HCT116 (cell line): Measurements from ENCODE around the gene ADGRA1. TPM values are rescaled to one million over a fixed set of nuclear protein-coding genes. Genes with fewer than 3 reads are reported as not detected.

ENCODE experiments used
- ATAC-seq: fragments of 200-7000 bp; cut with Tn5 transposase; 2 replicates; pipeline ENCODE4 v1.9.1; 2020; ENCODE audit warnings: mild to moderate bottlenecking, moderate library complexity
- BruUV-seq: library from RNA; stranded (reverse); fragments of 400-500 nt; replicated peaks from 2 replicates; lab custom pipeline; 2021; lab: Mats Ljungman, UMichigan
- CTCF ChIA-PET: fragments of 300-600 bp; sonication (Branson Sonifier 250); formaldehyde crosslinking; loops from one replicate; lab custom pipeline; 2021; ENCODE audit warnings: antibody characterized with exemption; lab: Charles Lee
- POLR2A ChIA-PET: fragments of 300-600, 350-600 bp; sonication (Branson Sonifier 250); formaldehyde crosslinking; loops from one replicate; lab custom pipeline; 2021; ENCODE audit warnings: antibody characterized with exemption; lab: Charles Lee
- RAD21 ChIA-PET, 2 experiments: fragments of 300-600 bp; sonication (Branson Sonifier 250); formaldehyde crosslinking; loops; one replicate each; lab custom pipeline; 2023; ENCODE audit warnings: low total read pairs in 2 of 2; ENCODE audit not compliant: uncharacterized antibody in 2 of 2, unreplicated experiment in 2 of 2, low non-redundant PET in 1 of 2; lab: Charles Lee
- DNase-seq: peaks from one replicate; pipeline ENCODE4 v3.0.0-alpha.2; 2010; ENCODE audit warnings: low read depth, low spot score
- H2AFZ ChIP-seq: fragments of 200-600 bp; shearing (Covaris generic), sonication (generic); 2 replicates; pipeline ENCODE4 v1.6.1; 2017; ENCODE audit warnings: low read depth, mixed run types, mixed read lengths, antibody characterized with exemption, low read length; ENCODE audit not compliant: poor library complexity, severe bottlenecking
- H3K27ac ChIP-seq: 2 replicates; pipeline ENCODE4 v1.5.1; 2012; ENCODE audit warnings: low read depth, low read length
- H3K27me3 ChIP-seq: fragments of 200-600 bp; sonication (generic); 2 replicates; pipeline ENCODE4 v1.6.1; 2016; ENCODE audit warnings: mixed run types, low read length, mixed read lengths; ENCODE audit not compliant: insufficient read depth
- H3K36me3 ChIP-seq, 2 experiments: fragments of 200-500 bp in 1 of 2; fragments of 200-600 bp in 1 of 2; sonication (Bioruptor generic) in 1 of 2; sonication (generic) in 1 of 2; 2 replicates each; pipeline versions ENCODE4 v1.5.1 to v1.6.1; 2014 to 2016; ENCODE audit warnings: low read length in 2 of 2, inconsistent platforms in 1 of 2, mixed read lengths in 1 of 2, mixed run types in 1 of 2; ENCODE audit not compliant: insufficient read depth in 2 of 2, control insufficient read depth in 1 of 2
- H3K4me1 ChIP-seq, 2 experiments: fragments of 200-600 bp in 1 of 2; sonication (generic) in 1 of 2; 2 replicates each; pipeline versions ENCODE4 v1.5.1 to v1.6.1; 2012 to 2017; ENCODE audit warnings: low read length in 2 of 2, inconsistent platforms in 1 of 2, mild to moderate bottlenecking in 1 of 2, mixed read lengths in 1 of 2, mixed run types in 1 of 2, moderate library complexity in 1 of 2; ENCODE audit not compliant: insufficient read depth in 2 of 2, control insufficient read depth in 1 of 2
- H3K4me2 ChIP-seq: fragments of 200-600 bp; sonication (generic); 2 replicates; pipeline ENCODE4 v1.6.1; 2017; ENCODE audit warnings: mixed run types, low read length, mixed read lengths
- H3K4me3 ChIP-seq, 2 experiments: fragments of 200-600 bp in 1 of 2; sonication (generic) in 1 of 2; replicated peaks in 1 of 2; 2 replicates each; pipeline ENCODE4 v1.5.1; 2011 to 2016; ENCODE audit warnings: low read length in 2 of 2, control low read depth in 1 of 2, low read depth in 1 of 2, mild to moderate bottlenecking in 1 of 2, mixed read lengths in 1 of 2, mixed run types in 1 of 2
- H3K79me2 ChIP-seq: fragments of 200-600 bp; sonication (generic); 2 replicates; pipeline ENCODE4 v1.6.1; 2017; ENCODE audit warnings: mild to moderate bottlenecking, mixed run types, low read length, moderate library complexity, mixed read lengths; ENCODE audit not compliant: insufficient read depth
- H3K9ac ChIP-seq: fragments of 200-600 bp; sonication (generic); 2 replicates; pipeline ENCODE4 v1.6.1; 2016; ENCODE audit warnings: low read length, mixed read lengths
- H3K9me2 ChIP-seq: fragments of 200-600 bp; sonication (generic), shearing (Covaris generic); 2 replicates; pipeline ENCODE4 v1.6.1; 2017; ENCODE audit warnings: mixed run types, mild to moderate bottlenecking, moderate library complexity; ENCODE audit not compliant: insufficient read depth
- H3K9me3 ChIP-seq, 2 experiments: fragments of 200-500 bp in 1 of 2; fragments of 200-600 bp in 1 of 2; sonication (Bioruptor generic) in 1 of 2; sonication (generic) in 1 of 2; 2 replicates each; pipeline ENCODE4 v1.6.1; 2014 to 2017; ENCODE audit warnings: low read length in 2 of 2, mixed read lengths in 2 of 2, inconsistent platforms in 1 of 2, low read depth in 1 of 2, mild to moderate bottlenecking in 1 of 2, mixed run types in 1 of 2, moderate library complexity in 1 of 2; ENCODE audit not compliant: control insufficient read depth in 1 of 2, insufficient read depth in 1 of 2
- H4K20me1 ChIP-seq: fragments of 200-600 bp; sonication (generic), shearing (Covaris generic); 2 replicates; pipeline ENCODE4 v1.6.1; 2017; ENCODE audit warnings: mixed run types, mild to moderate bottlenecking, moderate library complexity; ENCODE audit not compliant: insufficient read depth
- ATF3 ChIP-seq: IDR thresholded peaks from 2 replicates; pipeline ENCODE4 v1.6.1; 2012
- CBX3 ChIP-seq: IDR thresholded peaks from 2 replicates; pipeline ENCODE4 v1.6.1; 2012; ENCODE audit warnings: low read depth
- EGR1 ChIP-seq: IDR thresholded peaks from 2 replicates; pipeline ENCODE4 v1.6.1; 2012; ENCODE audit warnings: low read depth
- JUND ChIP-seq: IDR thresholded peaks from 2 replicates; pipeline ENCODE4 v1.6.1; 2012
- POLR2A ChIP-seq: IDR thresholded peaks from 2 replicates; pipeline ENCODE4 v1.7.0; 2011; ENCODE audit warnings: borderline replicate concordance; ENCODE audit not compliant: insufficient read depth, insufficient read length; ENCODE audit errors: extremely low read depth
- POLR2AphosphoS5 ChIP-seq: IDR thresholded peaks from 2 replicates; pipeline ENCODE4 v1.6.1; 2011; ENCODE audit warnings: mild to moderate bottlenecking, low read depth, low read length, moderate library complexity
- SIN3A ChIP-seq: IDR thresholded peaks from 2 replicates; pipeline ENCODE4 v1.6.1; 2012; ENCODE audit warnings: low read depth
- SP1 ChIP-seq: IDR thresholded peaks from 2 replicates; pipeline ENCODE4 v1.6.1; 2012; ENCODE audit warnings: low read depth
- YY1 ChIP-seq: IDR thresholded peaks from 2 replicates; pipeline ENCODE4 v1.6.1; 2011; ENCODE audit warnings: low read length, low read depth, moderate library complexity, mild to moderate bottlenecking; ENCODE audit not compliant: insufficient replicate concordance; ENCODE audit errors: extremely low read depth
- ZBTB33 ChIP-seq: IDR thresholded peaks from 2 replicates; pipeline ENCODE4 v1.6.1; 2011; ENCODE audit warnings: mild to moderate bottlenecking, low read length, moderate library complexity; ENCODE audit not compliant: insufficient replicate concordance; ENCODE audit errors: extremely low read depth
- ZNF274 ChIP-seq: fragments of 200-500 bp; sonication (Bioruptor generic); IDR thresholded peaks from 2 replicates; pipeline ENCODE4 v1.6.1; 2014; ENCODE audit warnings: mild to moderate bottlenecking, low read depth, low read length, inconsistent platforms
- intact Hi-C: fragments of 100-400 bp; cut with micrococcal nuclease; formaldehyde crosslinking; loops from 2 replicates; pipeline ENCODE4 v1.10.0; 2022
- total RNA-seq: library from RNA; stranded (reverse); gene quantifications from one replicate; pipeline ENCODE4 v1.2.1, GENCODE V29; 2021; ENCODE audit not compliant: unreplicated experiment
- TF ChIP-seq, protein P1 (sequence below): IDR thresholded peaks from 2 replicates; pipeline ENCODE4 v1.6.1; 2012
- TF ChIP-seq, protein P2 (sequence below): IDR thresholded peaks from 2 replicates; pipeline ENCODE4 v1.6.1; 2012; ENCODE audit warnings: low read depth

The ADGRA1 gene
- total RNA-seq, 1 experiment from 2014 or later = not detected

- TF ChIP-seq ATF3 (no peak), SIN3A (no peak), POLR2A (no peak), POLR2AphosphoS5 (no peak), YY1 (no peak)
- Histone ChIP-seq H3K27ac (no peak overlapping the region), H3K4me1 (peaks cover 13 to 31% of the 10 kb centered on the region in 2 experiments), H3K4me3 (no peak overlapping the region), H3K9me3 (no peaks in the 10 kb centered on the region), H3K36me3 (no peaks in the 10 kb centered on the region), H3K4me2 (no peak overlapping the region), H3K79me2 (no peaks in the 10 kb centered on the region), H3K27me3 (no peaks in the 10 kb centered on the region), H3K9ac (no peak overlapping the region), H2AFZ (no peak overlapping the region), H4K20me1 (no peaks in the 10 kb centered on the region), H3K9me2 (no peaks in the 10 kb centered on the region)
- no TSS peak for BruUV-seq
- CTCF ChIA-PET = interaction anchor here (1.4 to 1.8 kb wide), 2 partner anchors 10 to 114 kb away, joined by 4 to 5 read pairs; no protein-coding TSS in a partner anchor
- POLR2A ChIA-PET = no interaction called here
- ATAC-seq (no peak), DNase-seq (no peak)
- intact Hi-C loops = no loop called here
- RAD21 ChIA-PET = no interaction called here
Measured at GRCh38 chr10:133142523-133143199, 54.9 kb downstream of the ADGRA1 start.

DNA sequence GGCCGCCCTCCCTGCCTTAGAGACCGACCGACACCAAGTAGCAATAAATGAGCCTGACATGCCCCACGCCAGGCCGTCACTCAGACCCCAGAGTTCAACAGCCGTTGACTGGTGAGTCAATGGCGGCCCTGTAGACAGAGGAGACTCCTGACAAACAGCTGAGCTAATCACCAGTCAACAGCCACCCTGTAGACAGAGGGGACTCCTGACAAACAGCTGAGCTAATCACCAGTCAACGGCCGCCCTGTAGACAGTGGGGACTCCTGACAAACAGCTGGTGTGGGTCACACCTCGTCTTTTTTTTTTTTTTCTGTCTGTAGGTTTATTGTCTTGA is 55.4 kb downstream of the ADGRA1 start:
- ChIA-PET CTCF (interaction anchor here (1.4 to 1.8 kb wide), 2 partner anchors 10 to 114 kb away, joined by 4 to 5 read pairs; no protein-coding TSS in a partner anchor), POLR2A (no interaction called here)

More for the DNA sequence above, 55.4 kb downstream of the ADGRA1 start:
- H3K9me2 ChIP-seq = no peaks in the 10 kb centered on the region
- H3K4me2 ChIP-seq = no peak overlapping the region
- no peaks in the 10 kb centered on the region for H3K36me3 ChIP-seq
- H2AFZ ChIP-seq = no peak overlapping the region
- H3K27me3 ChIP-seq = no peaks in the 10 kb centered on the region
- H3K27ac ChIP-seq = no peak overlapping the region
- H3K79me2 ChIP-seq = no peaks in the 10 kb centered on the region
- no peak overlapping the region for H3K4me3 ChIP-seq
- H4K20me1 ChIP-seq = no peaks in the 10 kb centered on the region
- TF ChIP-seq EGR1 (no peak), CBX3 (no peak), JUND (no peak), POLR2A (no peak), ZNF274 (no peak), SP1 (no peak), YY1 (no peak), ZBTB33 (no peak)
- TF ChIP-seq, protein P1, sequence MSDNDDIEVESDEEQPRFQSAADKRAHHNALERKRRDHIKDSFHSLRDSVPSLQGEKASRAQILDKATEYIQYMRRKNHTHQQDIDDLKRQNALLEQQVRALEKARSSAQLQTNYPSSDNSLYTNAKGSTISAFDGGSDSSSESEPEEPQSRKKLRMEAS = no peak
- TF ChIP-seq, protein P2, sequence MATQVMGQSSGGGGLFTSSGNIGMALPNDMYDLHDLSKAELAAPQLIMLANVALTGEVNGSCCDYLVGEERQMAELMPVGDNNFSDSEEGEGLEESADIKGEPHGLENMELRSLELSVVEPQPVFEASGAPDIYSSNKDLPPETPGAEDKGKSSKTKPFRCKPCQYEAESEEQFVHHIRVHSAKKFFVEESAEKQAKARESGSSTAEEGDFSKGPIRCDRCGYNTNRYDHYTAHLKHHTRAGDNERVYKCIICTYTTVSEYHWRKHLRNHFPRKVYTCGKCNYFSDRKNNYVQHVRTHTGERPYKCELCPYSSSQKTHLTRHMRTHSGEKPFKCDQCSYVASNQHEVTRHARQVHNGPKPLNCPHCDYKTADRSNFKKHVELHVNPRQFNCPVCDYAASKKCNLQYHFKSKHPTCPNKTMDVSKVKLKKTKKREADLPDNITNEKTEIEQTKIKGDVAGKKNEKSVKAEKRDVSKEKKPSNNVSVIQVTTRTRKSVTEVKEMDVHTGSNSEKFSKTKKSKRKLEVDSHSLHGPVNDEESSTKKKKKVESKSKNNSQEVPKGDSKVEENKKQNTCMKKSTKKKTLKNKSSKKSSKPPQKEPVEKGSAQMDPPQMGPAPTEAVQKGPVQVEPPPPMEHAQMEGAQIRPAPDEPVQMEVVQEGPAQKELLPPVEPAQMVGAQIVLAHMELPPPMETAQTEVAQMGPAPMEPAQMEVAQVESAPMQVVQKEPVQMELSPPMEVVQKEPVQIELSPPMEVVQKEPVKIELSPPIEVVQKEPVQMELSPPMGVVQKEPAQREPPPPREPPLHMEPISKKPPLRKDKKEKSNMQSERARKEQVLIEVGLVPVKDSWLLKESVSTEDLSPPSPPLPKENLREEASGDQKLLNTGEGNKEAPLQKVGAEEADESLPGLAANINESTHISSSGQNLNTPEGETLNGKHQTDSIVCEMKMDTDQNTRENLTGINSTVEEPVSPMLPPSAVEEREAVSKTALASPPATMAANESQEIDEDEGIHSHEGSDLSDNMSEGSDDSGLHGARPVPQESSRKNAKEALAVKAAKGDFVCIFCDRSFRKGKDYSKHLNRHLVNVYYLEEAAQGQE = no peak
- no peaks in the 10 kb centered on the region for H3K9me3 ChIP-seq
- no peak for DNase-seq
- BruUV-seq = no TSS peak
- RAD21 ChIA-PET = no interaction called here
- peaks cover 13 to 31% of the 10 kb centered on the region in 2 experiments for H3K4me1 ChIP-seq
- intact Hi-C loops = no loop called here
- no peak for ATAC-seq
- H3K9ac ChIP-seq = no peak overlapping the region
